ENCODE data around the gene UQCRQ. TPM values are rescaled to one million over a fixed set of nuclear protein-coding genes. Genes with fewer than 3 reads are reported as not detected.
A peak's percentile ranks its signal among the peaks of the same experiment; 100 is the strongest.

Gene UQCRQ
- total RNA-seq, 3 donors from 2014 or later (not counting 1 experiment from before 2014, with no cell fraction given), result 114 to 116 (median 115) TPM

- no peaks in the 10 kb centered on the region for H3K27me3 Mint-ChIP-seq (ENCODE audit: low read depth in 2 of 2)
- TF ChIP-seq CTCF (IDR thresholded peaks at IDR 0.05), result no peak
- H3K27ac Mint-ChIP-seq, result peak overlapping the region in 1 of 2 donors; percentile 48
- H3K4me3 Mint-ChIP-seq, result no peak overlapping the region
- H3K4me1 Mint-ChIP-seq, result peaks cover 19 to 24% of the 10 kb centered on the region in 2 donors
- intact Hi-C loops (cut with micrococcal nuclease), result no loop called here
- no peak for DNase-seq
- Histone ChIP-seq H3K9me3 (ENCODE audit: control insufficient read depth, insufficient read depth, low read length) (no peaks in the 10 kb centered on the region), H3K36me3 (ENCODE audit: control insufficient read depth, insufficient read depth, low read length) (peaks cover 33% of the 10 kb centered on the region), H3K4me1 (ENCODE audit: control insufficient read depth, insufficient read depth, low read length) (no peaks in the 10 kb centered on the region), H3K27me3 (ENCODE audit: control insufficient read depth, insufficient read depth, low read length) (no peaks in the 10 kb centered on the region), H3K4me3 (ENCODE audit: low read length) (no peak overlapping the region), H3K27ac (ENCODE audit: low read length) (no peak overlapping the region)
- H3K9me3 Mint-ChIP-seq, result no peaks in the 10 kb centered on the region
- H3K36me3 Mint-ChIP-seq, result peaks cover 10% of the 10 kb centered on the region
- ATAC-seq, result no peak
- WGBS (ENCODE audit: insufficient coverage), result 98% methylated on average over 3 of the region's 3 CpGs
Observed at GRCh38 chr5:132901730-132902129, 35.3 kb downstream of the UQCRQ start.

- Histone ChIP-seq H3K27me3 (ENCODE audit: control insufficient read depth, insufficient read depth, low read length) (no peaks in the 10 kb centered on the region), H3K4me3 (ENCODE audit: low read length) (no peak overlapping the region), H3K9me3 (ENCODE audit: control insufficient read depth, insufficient read depth, low read length) (no peaks in the 10 kb centered on the region), H3K36me3 (ENCODE audit: control insufficient read depth, insufficient read depth, low read length) (peaks cover 18% of the 10 kb centered on the region), H3K27ac (ENCODE audit: low read length) (no peak overlapping the region), H3K4me1 (ENCODE audit: control insufficient read depth, insufficient read depth, low read length) (no peaks in the 10 kb centered on the region)
- TF ChIP-seq CTCF (IDR thresholded peaks at IDR 0.05), result no peak
- peak overlapping the region; percentile 13 to 74 for H3K27ac Mint-ChIP-seq
- H3K27me3 Mint-ChIP-seq (ENCODE audit: low read depth in 2 of 2), result no peaks in the 10 kb centered on the region
- DNase-seq (no peak), ATAC-seq (peak; percentile 47 to 48 (median 48))
- intact Hi-C loops (cut with micrococcal nuclease), result no loop called here
- H3K36me3 Mint-ChIP-seq, result peaks cover 5% of the 10 kb centered on the region
- no peaks in the 10 kb centered on the region for H3K9me3 Mint-ChIP-seq
- WGBS (ENCODE audit: insufficient coverage), result 100% methylated on average over 1 of the region's 2 CpGs
- H3K4me1 Mint-ChIP-seq, result peaks cover 27 to 29% of the 10 kb centered on the region in 2 donors
- no peak overlapping the region for H3K4me3 Mint-ChIP-seq
Observed at GRCh38 chr5:132905938-132906337, 39.5 kb downstream of the UQCRQ start.

GRCh38 chr5:132907161-132907560, 40.7 kb downstream of the UQCRQ start:
- Histone ChIP-seq H3K4me1 (ENCODE audit: control insufficient read depth, insufficient read depth, low read length) (no peaks in the 10 kb centered on the region), H3K36me3 (ENCODE audit: control insufficient read depth, insufficient read depth, low read length) (peaks cover 18% of the 10 kb centered on the region), H3K27ac (ENCODE audit: low read length) (no peak overlapping the region), H3K4me3 (ENCODE audit: low read length) (no peak overlapping the region), H3K9me3 (ENCODE audit: control insufficient read depth, insufficient read depth, low read length) (no peaks in the 10 kb centered on the region), H3K27me3 (ENCODE audit: control insufficient read depth, insufficient read depth, low read length) (no peaks in the 10 kb centered on the region)
- no peak for TF ChIP-seq CTCF (IDR thresholded peaks at IDR 0.05)
- ATAC-seq (no peak), DNase-seq (no peak)
- intact Hi-C loops (cut with micrococcal nuclease), result no loop called here
- H3K27ac Mint-ChIP-seq, result no peak overlapping the region
- H3K4me1 Mint-ChIP-seq, result peaks cover 31 to 36% of the 10 kb centered on the region in 2 donors
- peaks cover 12% of the 10 kb centered on the region for H3K36me3 Mint-ChIP-seq
- WGBS (ENCODE audit: insufficient coverage), result 97% methylated on average over 1 of the region's 2 CpGs
- H3K27me3 Mint-ChIP-seq (ENCODE audit: low read depth in 2 of 2), result no peaks in the 10 kb centered on the region
- no peak overlapping the region for H3K4me3 Mint-ChIP-seq
- no peaks in the 10 kb centered on the region for H3K9me3 Mint-ChIP-seq

GRCh38 chr5:132909702-132910101, 43.3 kb downstream of the UQCRQ start:
- Histone ChIP-seq H3K27me3 (ENCODE audit: control insufficient read depth, insufficient read depth, low read length) (no peaks in the 10 kb centered on the region), H3K4me1 (ENCODE audit: control insufficient read depth, insufficient read depth, low read length) (no peaks in the 10 kb centered on the region), H3K27ac (ENCODE audit: low read length) (no peak overlapping the region), H3K4me3 (ENCODE audit: low read length) (no peak overlapping the region), H3K9me3 (ENCODE audit: control insufficient read depth, insufficient read depth, low read length) (no peaks in the 10 kb centered on the region), H3K36me3 (ENCODE audit: control insufficient read depth, insufficient read depth, low read length) (peaks cover 22% of the 10 kb centered on the region)
- Mint-ChIP-seq H3K9me3 (no peaks in the 10 kb centered on the region), H3K4me1 (peaks cover 24 to 28% of the 10 kb centered on the region in 2 donors), H3K4me3 (no peak overlapping the region), H3K27me3 (ENCODE audit: low read depth in 2 of 2) (no peaks in the 10 kb centered on the region), H3K27ac (no peak overlapping the region), H3K36me3 (peaks cover 6% of the 10 kb centered on the region)
- WGBS (ENCODE audit: insufficient coverage), result no CpG with 5 or more reads among the region's 1 CpG
- ATAC-seq, result no peak
- intact Hi-C loops (cut with micrococcal nuclease), result no loop called here
- DNase-seq, result no peak
- no peak for TF ChIP-seq CTCF (IDR thresholded peaks at IDR 0.05)
